GM23338 (cell line): ENCODE measurements around the gene ERCC6. TPM values are rescaled to one million over a fixed set of nuclear protein-coding genes. Genes with fewer than 3 reads are reported as not detected.

ENCODE experiments used
- ATAC-seq: fragments of 200-7000 bp; cut with Tn5 transposase; 3 replicates; pipeline ENCODE4 v1.9.1; 2020
- DNase-seq: peaks from one replicate; pipeline ENCODE4 v3.0.0-alpha.2; 2015; ENCODE audit warnings: low spot score
- H2AFZ ChIP-seq: fragments of 200-600 bp; sonication (generic); 2 replicates; pipeline ENCODE4 v1.8.0; 2016; ENCODE audit warnings: antibody characterized with exemption, mild to moderate bottlenecking, moderate library complexity
- H3F3A ChIP-seq: fragments of 200-600 bp; sonication (generic); replicated peaks from 2 replicates; pipeline ENCODE4 v1.8.0; 2017; ENCODE audit warnings: antibody characterized with exemption, mixed run types, low read depth
- H3K27ac ChIP-seq: fragments of 200-600 bp; sonication (generic); 2 replicates; pipeline ENCODE4 v1.6.1; 2016; ENCODE audit warnings: low read depth
- H3K27me3 ChIP-seq: fragments of 200-600 bp; sonication (generic); 2 replicates; pipeline ENCODE4 v1.8.0; 2016; ENCODE audit warnings: mild to moderate bottlenecking, mixed run types, moderate library complexity; ENCODE audit not compliant: insufficient read depth
- H3K36me3 ChIP-seq: fragments of 200-600 bp; sonication (generic); 2 replicates; pipeline ENCODE4 v1.8.0; 2016; ENCODE audit warnings: mild to moderate bottlenecking; ENCODE audit not compliant: insufficient read depth
- H3K4me1 ChIP-seq: fragments of 200-600 bp; sonication (generic); 2 replicates; pipeline ENCODE4 v1.8.0; 2016; ENCODE audit warnings: mild to moderate bottlenecking, moderate library complexity; ENCODE audit not compliant: insufficient read depth
- H3K4me2 ChIP-seq: fragments of 200-600 bp; sonication (generic); 2 replicates; pipeline ENCODE4 v1.7.1; 2017; ENCODE audit warnings: mixed run types
- H3K4me3 ChIP-seq: fragments of 200-600 bp; sonication (generic); 2 replicates; pipeline ENCODE4 v1.6.1; 2016; ENCODE audit warnings: mixed run types
- H3K79me2 ChIP-seq: fragments of 200-600 bp; sonication (generic); replicated peaks from 2 replicates; pipeline ENCODE4 v1.8.0; 2017; ENCODE audit warnings: mild to moderate bottlenecking; ENCODE audit not compliant: insufficient read depth
- H3K9me2 ChIP-seq: fragments of 200-600 bp; sonication (generic); 2 replicates; pipeline ENCODE4 v1.8.0; 2017; ENCODE audit not compliant: insufficient read depth
- H4K20me1 ChIP-seq: fragments of 200-600 bp; sonication (generic); replicated peaks from 2 replicates; pipeline ENCODE4 v1.8.0; 2017; ENCODE audit warnings: mild to moderate bottlenecking; ENCODE audit not compliant: insufficient read depth
- H3K27ac Mint-ChIP-seq: 2 replicates; pipeline ENCODE4 v1.8.0; 2020; ENCODE audit warnings: inconsistent platforms, mild to moderate bottlenecking, moderate library complexity, mixed read lengths
- H3K27me3 Mint-ChIP-seq: 3 replicates; pipeline ENCODE4 v1.8.0; 2022; ENCODE audit warnings: low read depth, mild to moderate bottlenecking, moderate library complexity, mixed read lengths, inconsistent platforms; ENCODE audit not compliant: insufficient read depth, poor library complexity
- H3K36me3 Mint-ChIP-seq: 3 replicates; pipeline ENCODE4 v1.8.0; 2021; ENCODE audit warnings: low read depth, mild to moderate bottlenecking, inconsistent platforms, moderate library complexity, mixed read lengths
- H3K4me1 Mint-ChIP-seq: 3 replicates; pipeline ENCODE4 v1.8.0; 2020; ENCODE audit warnings: mild to moderate bottlenecking, inconsistent platforms, mixed read lengths
- H3K4me3 Mint-ChIP-seq: 3 replicates; pipeline ENCODE4 v1.8.0; 2021; ENCODE audit warnings: moderate library complexity, mild to moderate bottlenecking, inconsistent platforms, mixed read lengths
- H3K9me3 Mint-ChIP-seq: 3 replicates; pipeline ENCODE4 v1.8.0; 2020; ENCODE audit warnings: moderate library complexity, mild to moderate bottlenecking, inconsistent platforms, mixed read lengths
- CREB1 ChIP-seq: fragments of 250-450 bp; sonication (Bioruptor Pico); IDR thresholded peaks from 2 replicates; pipeline ENCODE4 v1.5.0; 2020; ENCODE audit warnings: low read depth, mild to moderate bottlenecking, moderate library complexity
- EZH2 ChIP-seq: fragments of 200-600 bp; sonication (generic); IDR thresholded peaks from one replicate; pipeline ENCODE4 v1.8.0; 2017; ENCODE audit warnings: antibody characterized with exemption, mild to moderate bottlenecking, low read depth; ENCODE audit not compliant: unreplicated experiment
- EZH2phosphoT487 ChIP-seq: fragments of 200-600 bp; sonication (generic); IDR thresholded peaks from one replicate; pipeline ENCODE4 v1.8.1; 2018; ENCODE audit warnings: antibody characterized with exemption; ENCODE audit not compliant: unreplicated experiment
- JUNB ChIP-seq: IDR thresholded peaks from one replicate; pipeline ENCODE4 v1.6.1; 2016; ENCODE audit warnings: antibody characterized with exemption; ENCODE audit not compliant: unreplicated experiment
- NANOG ChIP-seq: IDR thresholded peaks from 2 replicates; pipeline ENCODE4 v1.6.1; 2016; ENCODE audit warnings: antibody characterized with exemption, borderline replicate concordance
- POLR2AphosphoS5 ChIP-seq: IDR thresholded peaks from 2 replicates; pipeline ENCODE4 v1.6.1; 2016; ENCODE audit warnings: antibody characterized with exemption, low read depth
- REST ChIP-seq: IDR thresholded peaks from one replicate; pipeline ENCODE4 v1.6.1; 2018; ENCODE audit warnings: antibody characterized with exemption; ENCODE audit not compliant: unreplicated experiment
- STAT1 ChIP-seq: IDR thresholded peaks from one replicate; pipeline ENCODE4 v1.6.1; 2016; ENCODE audit warnings: antibody characterized with exemption; ENCODE audit not compliant: unreplicated experiment
- ZNF114 ChIP-seq: fragments of 250-450 bp; sonication (Bioruptor Pico); IDR thresholded peaks from 2 replicates; pipeline ENCODE4 v1.5.0; 2020; ENCODE audit warnings: mild to moderate bottlenecking, moderate library complexity
- ZNF331 ChIP-seq: fragments of 250-450 bp; sonication (Bioruptor Pico); IDR thresholded peaks from 2 replicates; pipeline ENCODE4 v1.5.0; 2020; ENCODE audit warnings: low read depth, mild to moderate bottlenecking, moderate library complexity
- polyA plus RNA-seq: library from polyadenylated mRNA; unstranded; fragments of >200 nt; fragmentation: Nextera tagmentation; extraction: Ambion mirVana; gene quantifications from 2 replicates; pipeline ENCODE4 v1.2.1, GENCODE V29; 2016
- total RNA-seq: library from RNA; depleted of rRNA; stranded (reverse); fragments of >200 nt; shearing (Covaris generic); gene quantifications from 2 replicates; pipeline ENCODE4 v1.2.3, GENCODE V29; 2014
- TF ChIP-seq, protein P1 (sequence below), 2 experiments: fragments of 200-600 bp in 1 of 2; sonication (generic) in 1 of 2; conservative IDR thresholded peaks; 2 replicates each; pipeline versions ENCODE4 v1.5.1 to v1.6.1; 2016 to 2017; ENCODE audit warnings: antibody characterized with exemption in 2 of 2, low read depth in 2 of 2, mild to moderate bottlenecking in 2 of 2, moderate library complexity in 1 of 2
- TF ChIP-seq, protein P2 (sequence below): IDR thresholded peaks from 2 replicates; pipeline ENCODE4 v1.6.1; 2016; ENCODE audit warnings: antibody characterized with exemption
- TF ChIP-seq, protein P3 (sequence below): fragments of 250-450 bp; sonication (Bioruptor Pico); IDR thresholded peaks from 2 replicates; pipeline ENCODE4 v1.5.0; 2020; ENCODE audit warnings: mild to moderate bottlenecking, moderate library complexity

The ERCC6 gene
- total and polyA plus RNA-seq, 2 experiments from 2014 or later, result 2.5 to 13.8 TPM

- H3K4me1 ChIP-seq, result no peaks in the 10 kb centered on the region; the same call in 1 of the 2 replicates
- Mint-ChIP-seq H3K27ac (no peak overlapping the region), H3K27me3 (peaks cover 2% of the 10 kb centered on the region), H3K4me3 (no peak overlapping the region), H3K4me1 (peaks cover 7% of the 10 kb centered on the region; the same call in 2 of the 3 replicates), H3K9me3 (peaks cover 13% of the 10 kb centered on the region), H3K36me3 (no peaks in the 10 kb centered on the region)
- peaks cover 2% of the 10 kb centered on the region; the same call in 1 of the 2 replicates for H3K9me2 ChIP-seq
- H3K79me2 ChIP-seq, result no peaks in the 10 kb centered on the region
- H4K20me1 ChIP-seq, result no peaks in the 10 kb centered on the region
- H3K4me2 ChIP-seq, result no peak overlapping the region
- no peak overlapping the region for H3K4me3 ChIP-seq
- no peak for DNase-seq
- ATAC-seq, result no peak
- no peak overlapping the region for H2AFZ ChIP-seq
- H3K36me3 ChIP-seq, result no peaks in the 10 kb centered on the region
- TF ChIP-seq ZNF114, result no peak
- no peak for TF ChIP-seq EZH2phosphoT487
- TF ChIP-seq, protein P1, sequence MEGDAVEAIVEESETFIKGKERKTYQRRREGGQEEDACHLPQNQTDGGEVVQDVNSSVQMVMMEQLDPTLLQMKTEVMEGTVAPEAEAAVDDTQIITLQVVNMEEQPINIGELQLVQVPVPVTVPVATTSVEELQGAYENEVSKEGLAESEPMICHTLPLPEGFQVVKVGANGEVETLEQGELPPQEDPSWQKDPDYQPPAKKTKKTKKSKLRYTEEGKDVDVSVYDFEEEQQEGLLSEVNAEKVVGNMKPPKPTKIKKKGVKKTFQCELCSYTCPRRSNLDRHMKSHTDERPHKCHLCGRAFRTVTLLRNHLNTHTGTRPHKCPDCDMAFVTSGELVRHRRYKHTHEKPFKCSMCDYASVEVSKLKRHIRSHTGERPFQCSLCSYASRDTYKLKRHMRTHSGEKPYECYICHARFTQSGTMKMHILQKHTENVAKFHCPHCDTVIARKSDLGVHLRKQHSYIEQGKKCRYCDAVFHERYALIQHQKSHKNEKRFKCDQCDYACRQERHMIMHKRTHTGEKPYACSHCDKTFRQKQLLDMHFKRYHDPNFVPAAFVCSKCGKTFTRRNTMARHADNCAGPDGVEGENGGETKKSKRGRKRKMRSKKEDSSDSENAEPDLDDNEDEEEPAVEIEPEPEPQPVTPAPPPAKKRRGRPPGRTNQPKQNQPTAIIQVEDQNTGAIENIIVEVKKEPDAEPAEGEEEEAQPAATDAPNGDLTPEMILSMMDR (conservative IDR thresholded peaks at IDR 0.05; ENCODE audit: low read depth in 2 of 2), result no peak
- TF ChIP-seq EZH2, result no peak
- no peak for TF ChIP-seq JUNB
- no peak for TF ChIP-seq STAT1
- TF ChIP-seq, protein P2, sequence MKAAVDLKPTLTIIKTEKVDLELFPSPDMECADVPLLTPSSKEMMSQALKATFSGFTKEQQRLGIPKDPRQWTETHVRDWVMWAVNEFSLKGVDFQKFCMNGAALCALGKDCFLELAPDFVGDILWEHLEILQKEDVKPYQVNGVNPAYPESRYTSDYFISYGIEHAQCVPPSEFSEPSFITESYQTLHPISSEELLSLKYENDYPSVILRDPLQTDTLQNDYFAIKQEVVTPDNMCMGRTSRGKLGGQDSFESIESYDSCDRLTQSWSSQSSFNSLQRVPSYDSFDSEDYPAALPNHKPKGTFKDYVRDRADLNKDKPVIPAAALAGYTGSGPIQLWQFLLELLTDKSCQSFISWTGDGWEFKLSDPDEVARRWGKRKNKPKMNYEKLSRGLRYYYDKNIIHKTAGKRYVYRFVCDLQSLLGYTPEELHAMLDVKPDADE, result no peak
- TF ChIP-seq NANOG, result no peak
- no peak for TF ChIP-seq ZNF331 (CRISPR knock-in tag)
- no peak for TF ChIP-seq POLR2AphosphoS5
- no peak for TF ChIP-seq CREB1 (CRISPR knock-in tag)
- TF ChIP-seq, protein P3, sequence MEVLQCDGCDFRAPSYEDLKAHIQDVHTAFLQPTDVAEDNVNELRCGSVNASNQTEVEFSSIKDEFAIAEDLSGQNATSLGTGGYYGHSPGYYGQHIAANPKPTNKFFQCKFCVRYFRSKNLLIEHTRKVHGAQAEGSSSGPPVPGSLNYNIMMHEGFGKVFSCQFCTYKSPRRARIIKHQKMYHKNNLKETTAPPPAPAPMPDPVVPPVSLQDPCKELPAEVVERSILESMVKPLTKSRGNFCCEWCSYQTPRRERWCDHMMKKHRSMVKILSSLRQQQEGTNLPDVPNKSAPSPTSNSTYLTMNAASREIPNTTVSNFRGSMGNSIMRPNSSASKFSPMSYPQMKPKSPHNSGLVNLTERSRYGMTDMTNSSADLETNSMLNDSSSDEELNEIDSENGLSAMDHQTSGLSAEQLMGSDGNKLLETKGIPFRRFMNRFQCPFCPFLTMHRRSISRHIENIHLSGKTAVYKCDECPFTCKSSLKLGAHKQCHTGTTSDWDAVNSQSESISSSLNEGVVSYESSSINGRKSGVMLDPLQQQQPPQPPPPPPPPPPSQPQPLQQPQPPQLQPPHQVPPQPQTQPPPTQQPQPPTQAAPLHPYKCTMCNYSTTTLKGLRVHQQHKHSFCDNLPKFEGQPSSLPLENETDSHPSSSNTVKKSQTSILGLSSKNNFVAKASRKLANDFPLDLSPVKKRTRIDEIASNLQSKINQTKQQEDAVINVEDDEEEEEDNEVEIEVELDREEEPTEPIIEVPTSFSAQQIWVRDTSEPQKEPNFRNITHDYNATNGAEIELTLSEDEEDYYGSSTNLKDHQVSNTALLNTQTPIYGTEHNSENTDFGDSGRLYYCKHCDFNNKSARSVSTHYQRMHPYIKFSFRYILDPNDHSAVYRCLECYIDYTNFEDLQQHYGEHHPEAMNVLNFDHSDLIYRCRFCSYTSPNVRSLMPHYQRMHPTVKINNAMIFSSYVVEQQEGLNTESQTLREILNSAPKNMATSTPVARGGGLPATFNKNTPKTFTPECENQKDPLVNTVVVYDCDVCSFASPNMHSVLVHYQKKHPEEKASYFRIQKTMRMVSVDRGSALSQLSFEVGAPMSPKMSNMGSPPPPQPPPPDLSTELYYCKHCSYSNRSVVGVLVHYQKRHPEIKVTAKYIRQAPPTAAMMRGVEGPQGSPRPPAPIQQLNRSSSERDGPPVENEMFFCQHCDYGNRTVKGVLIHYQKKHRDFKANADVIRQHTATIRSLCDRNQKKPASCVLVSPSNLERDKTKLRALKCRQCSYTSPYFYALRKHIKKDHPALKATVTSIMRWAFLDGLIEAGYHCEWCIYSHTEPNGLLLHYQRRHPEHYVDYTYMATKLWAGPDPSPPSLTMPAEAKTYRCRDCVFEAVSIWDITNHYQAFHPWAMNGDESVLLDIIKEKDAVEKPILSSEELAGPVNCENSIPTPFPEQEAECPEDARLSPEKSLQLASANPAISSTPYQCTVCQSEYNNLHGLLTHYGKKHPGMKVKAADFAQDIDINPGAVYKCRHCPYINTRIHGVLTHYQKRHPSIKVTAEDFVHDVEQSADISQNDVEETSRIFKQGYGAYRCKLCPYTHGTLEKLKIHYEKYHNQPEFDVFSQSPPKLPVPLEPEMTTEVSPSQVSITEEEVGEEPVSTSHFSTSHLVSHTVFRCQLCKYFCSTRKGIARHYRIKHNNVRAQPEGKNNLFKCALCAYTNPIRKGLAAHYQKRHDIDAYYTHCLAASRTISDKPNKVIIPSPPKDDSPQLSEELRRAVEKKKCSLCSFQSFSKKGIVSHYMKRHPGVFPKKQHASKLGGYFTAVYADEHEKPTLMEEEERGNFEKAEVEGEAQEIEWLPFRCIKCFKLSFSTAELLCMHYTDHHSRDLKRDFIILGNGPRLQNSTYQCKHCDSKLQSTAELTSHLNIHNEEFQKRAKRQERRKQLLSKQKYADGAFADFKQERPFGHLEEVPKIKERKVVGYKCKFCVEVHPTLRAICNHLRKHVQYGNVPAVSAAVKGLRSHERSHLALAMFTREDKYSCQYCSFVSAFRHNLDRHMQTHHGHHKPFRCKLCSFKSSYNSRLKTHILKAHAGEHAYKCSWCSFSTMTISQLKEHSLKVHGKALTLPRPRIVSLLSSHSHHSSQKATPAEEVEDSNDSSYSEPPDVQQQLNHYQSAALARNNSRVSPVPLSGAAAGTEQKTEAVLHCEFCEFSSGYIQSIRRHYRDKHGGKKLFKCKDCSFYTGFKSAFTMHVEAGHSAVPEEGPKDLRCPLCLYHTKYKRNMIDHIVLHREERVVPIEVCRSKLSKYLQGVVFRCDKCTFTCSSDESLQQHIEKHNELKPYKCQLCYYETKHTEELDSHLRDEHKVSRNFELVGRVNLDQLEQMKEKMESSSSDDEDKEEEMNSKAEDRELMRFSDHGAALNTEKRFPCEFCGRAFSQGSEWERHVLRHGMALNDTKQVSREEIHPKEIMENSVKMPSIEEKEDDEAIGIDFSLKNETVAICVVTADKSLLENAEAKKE, result no peak
- no peak for TF ChIP-seq REST
- no peaks in the 10 kb centered on the region for H3F3A ChIP-seq
- H3K27ac ChIP-seq, result no peak overlapping the region
- no peaks in the 10 kb centered on the region for H3K27me3 ChIP-seq
Measured at GRCh38 chr10:49564461-49565009, 25.6 kb upstream of the ERCC6 start.
